Muscle layer of duodenum (tissue), 2 donors: Measurements from ENCODE around the gene FPR2.

ENCODE experiments used
- H3K27ac ChIP-seq: one replicate; pipeline ENCODE4 v1.7.0; 2013; ENCODE audit warnings: mild to moderate bottlenecking, low read length
- H3K27me3 ChIP-seq: one replicate; pipeline ENCODE4 v1.7.0; 2013; ENCODE audit warnings: low read depth, mild to moderate bottlenecking, control low read depth, low read length
- H3K36me3 ChIP-seq, 2 donors: one replicate each; pipeline ENCODE4 v1.7.0; 2013; ENCODE audit warnings: low read length in 2 of 2, control low read depth in 1 of 2, mild to moderate bottlenecking in 1 of 2; ENCODE audit not compliant: insufficient read depth in 2 of 2, control insufficient read depth in 1 of 2
- H3K4me1 ChIP-seq, 2 donors: one replicate each; pipeline ENCODE4 v1.7.0; 2013; ENCODE audit warnings: low read length in 2 of 2, mild to moderate bottlenecking in 2 of 2, control low read depth in 1 of 2, moderate library complexity in 1 of 2; ENCODE audit not compliant: insufficient read depth in 2 of 2, control insufficient read depth in 1 of 2
- H3K4me3 ChIP-seq, 2 donors: one replicate each; pipeline ENCODE4 v1.7.0; 2013; ENCODE audit warnings: low read length in 2 of 2, low read depth in 1 of 2, mild to moderate bottlenecking in 1 of 2
- H3K9me3 ChIP-seq, 2 donors: one replicate each; pipeline ENCODE4 v1.7.0; 2013; ENCODE audit warnings: low read length in 2 of 2, control low read depth in 1 of 2, mild to moderate bottlenecking in 1 of 2; ENCODE audit not compliant: control insufficient read depth in 1 of 2
- donor health status: healthy.

The FPR2 gene

GRCh38 chr19:51760697-51761356, at the start of gene FPR2:
TSS of gene FPR2 (plus strand) at chr19:51761180. CDS start at chr19:51768659, 7,479 bp downstream.
- Histone ChIP-seq H3K27ac (no peak within 1 kb of the TSS), H3K36me3 (no peaks in the 10 kb centered on the region), H3K9me3 (no peaks in the 10 kb centered on the region), H3K4me1 (no peaks in the 10 kb centered on the region), H3K27me3 (no peaks in the 10 kb centered on the region), H3K4me3 (no peak within 1 kb of the TSS)

GRCh38 chr19:51711702-51712101, 49.3 kb upstream of the FPR2 start:
- H3K4me1 ChIP-seq: no peaks in the 10 kb centered on the region
- H3K27ac ChIP-seq: no peak overlapping the region
- no peak overlapping the region for H3K4me3 ChIP-seq
- H3K36me3 ChIP-seq: peaks cover 3 to 4% of the 10 kb centered on the region in 2 donors
- H3K9me3 ChIP-seq: no peaks in the 10 kb centered on the region
- no peaks in the 10 kb centered on the region for H3K27me3 ChIP-seq

DNA sequence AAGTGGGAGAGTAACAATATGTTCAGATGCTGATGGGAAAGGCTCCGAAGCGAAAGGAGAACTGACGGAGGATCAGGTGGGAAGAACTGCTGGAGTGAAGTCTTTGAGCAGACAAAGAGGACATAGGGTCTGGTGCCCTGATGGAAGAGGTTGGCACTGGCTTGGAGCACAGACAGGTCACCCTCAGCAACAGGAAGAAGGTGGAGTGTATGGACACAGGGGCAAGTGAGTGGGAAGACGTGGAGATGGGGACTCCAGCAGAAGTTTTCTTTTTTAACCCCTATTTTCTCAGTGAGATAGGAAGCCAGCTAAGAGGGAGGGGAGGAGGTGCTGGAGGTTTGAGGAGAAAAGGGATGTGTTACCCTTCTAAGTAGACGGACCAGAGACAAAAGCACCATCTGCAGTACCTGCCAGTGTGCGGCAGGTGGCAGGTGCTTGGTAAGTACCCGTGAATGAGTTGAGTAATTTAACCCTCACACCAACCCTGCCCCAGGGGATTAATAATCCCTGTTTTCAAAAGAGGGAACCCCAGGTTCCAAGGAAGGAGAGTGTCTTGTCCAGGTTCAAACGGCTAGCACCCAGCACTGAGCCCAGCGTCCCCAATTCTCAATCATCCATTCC, 48.4 kb upstream of the FPR2 start:
- H3K4me1 ChIP-seq: no peaks in the 10 kb centered on the region
- H3K27me3 ChIP-seq: no peaks in the 10 kb centered on the region
- H3K9me3 ChIP-seq: no peaks in the 10 kb centered on the region
- no peak overlapping the region for H3K4me3 ChIP-seq
- peaks cover 0 to under 1% of the 10 kb centered on the region in 2 donors for H3K36me3 ChIP-seq
- H3K27ac ChIP-seq: no peak overlapping the region

DNA sequence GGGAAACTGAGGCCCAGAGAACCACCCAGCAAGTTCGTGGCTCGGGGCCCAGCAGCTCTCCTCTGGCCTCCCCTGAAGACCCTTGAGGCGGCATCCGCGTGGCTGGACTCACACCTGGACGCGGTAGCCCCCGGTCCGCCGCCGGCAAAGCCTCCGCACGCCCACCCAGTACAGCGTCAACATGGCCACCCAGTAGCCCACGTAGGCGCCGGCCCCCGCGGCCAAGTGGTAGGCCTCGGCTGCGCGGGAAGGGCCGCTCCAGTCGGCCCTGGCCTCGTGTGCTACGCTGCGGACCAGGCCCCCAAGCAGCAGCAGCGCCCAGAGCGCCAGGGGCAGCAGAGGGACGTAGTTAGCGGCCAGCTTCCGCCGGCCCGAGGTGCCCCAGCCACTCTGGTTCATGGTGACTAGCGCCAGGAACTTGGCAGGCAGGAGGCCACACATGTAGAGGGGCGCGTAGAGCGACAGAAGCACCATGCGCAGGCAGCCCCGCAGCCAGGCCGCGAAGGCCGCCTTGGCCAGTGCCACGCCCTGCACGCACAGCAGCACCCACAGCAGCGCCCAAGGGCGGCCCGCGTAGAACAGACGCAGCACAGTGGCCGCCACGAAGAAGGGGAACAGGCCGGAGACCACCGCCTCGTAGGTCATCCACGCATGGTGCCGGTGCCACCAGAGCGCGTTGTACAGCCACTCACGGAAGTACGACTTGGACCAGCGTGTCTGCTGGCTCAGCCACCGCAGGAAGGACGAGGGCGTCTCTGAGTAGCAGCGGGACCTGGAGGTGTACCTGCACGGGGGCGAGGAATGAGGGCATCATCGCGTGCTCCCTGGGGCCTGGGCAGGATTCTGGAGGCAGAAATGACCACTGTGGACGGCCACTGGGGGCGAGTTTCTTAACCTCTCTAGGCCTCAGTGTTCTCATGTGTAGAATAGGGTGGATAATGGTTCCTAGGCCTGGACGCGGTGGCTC, 47.4 kb upstream of the FPR2 start:
- Histone ChIP-seq H3K4me3 (no peak overlapping the region), H3K27me3 (no peaks in the 10 kb centered on the region), H3K4me1 (no peaks in the 10 kb centered on the region), H3K27ac (no peak overlapping the region), H3K36me3 (no peaks in the 10 kb centered on the region), H3K9me3 (no peaks in the 10 kb centered on the region)

GRCh38 chr19:51714848-51715247, 46.1 kb upstream of the FPR2 start:
- Histone ChIP-seq H3K27ac (no peak overlapping the region), H3K9me3 (no peaks in the 10 kb centered on the region), H3K4me3 (no peak overlapping the region), H3K27me3 (peaks cover 3% of the 10 kb centered on the region), H3K4me1 (peaks cover 0 to 10% of the 10 kb centered on the region in 2 donors), H3K36me3 (no peaks in the 10 kb centered on the region)

- H3K27me3 ChIP-seq: peaks cover 9% of the 10 kb centered on the region
- no peaks in the 10 kb centered on the region for H3K36me3 ChIP-seq
- peaks cover 0 to 11% of the 10 kb centered on the region in 2 donors for H3K4me1 ChIP-seq
- H3K9me3 ChIP-seq: no peaks in the 10 kb centered on the region
- H3K4me3 ChIP-seq: no peak overlapping the region
- H3K27ac ChIP-seq: no peak overlapping the region
Measured at GRCh38 chr19:51715850-51716249, 45.1 kb upstream of the FPR2 start.

DNA sequence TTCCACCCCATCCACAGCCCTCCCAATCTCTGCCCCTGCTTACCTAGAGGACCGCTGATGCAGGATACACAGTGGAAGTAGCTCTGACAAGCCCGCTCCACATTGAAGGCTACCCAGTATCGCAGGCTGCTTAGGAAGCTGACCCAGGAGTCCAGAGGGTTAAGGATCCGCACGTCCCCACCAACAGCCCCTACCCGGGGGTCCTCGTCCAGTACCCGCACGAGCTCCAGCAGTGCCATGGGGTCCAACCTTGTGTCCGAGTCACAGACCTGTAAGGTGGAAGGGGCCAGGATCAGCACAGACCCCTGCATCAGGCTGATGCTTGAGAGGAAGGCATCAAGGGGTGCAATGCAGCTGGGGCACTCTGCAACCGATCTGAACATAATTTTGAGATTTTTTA, 44.1 kb upstream of the FPR2 start:
- Histone ChIP-seq H3K27me3 (peaks cover 12% of the 10 kb centered on the region), H3K9me3 (no peaks in the 10 kb centered on the region), H3K27ac (no peak overlapping the region), H3K4me3 (no peak overlapping the region), H3K4me1 (peaks cover 0 to 11% of the 10 kb centered on the region in 2 donors), H3K36me3 (no peaks in the 10 kb centered on the region)

- Histone ChIP-seq H3K27me3 (peaks cover 12% of the 10 kb centered on the region), H3K4me3 (peak overlapping the region in 1 of 2 donors; percentile 56), H3K4me1 (peaks cover 0 to 11% of the 10 kb centered on the region in 2 donors), H3K27ac (no peak overlapping the region), H3K9me3 (no peaks in the 10 kb centered on the region), H3K36me3 (no peaks in the 10 kb centered on the region)
Measured at GRCh38 chr19:51719251-51719988, 41.6 kb upstream of the FPR2 start.

- H3K9me3 ChIP-seq: no peaks in the 10 kb centered on the region
- H3K27me3 ChIP-seq: peaks cover 14% of the 10 kb centered on the region
- H3K4me1 ChIP-seq: peaks cover 0 to 14% of the 10 kb centered on the region in 2 donors
- no peak overlapping the region for H3K27ac ChIP-seq
- H3K4me3 ChIP-seq: no peak overlapping the region
- H3K36me3 ChIP-seq: no peaks in the 10 kb centered on the region
Measured at GRCh38 chr19:51721905-51722304, 39.1 kb upstream of the FPR2 start.

DNA sequence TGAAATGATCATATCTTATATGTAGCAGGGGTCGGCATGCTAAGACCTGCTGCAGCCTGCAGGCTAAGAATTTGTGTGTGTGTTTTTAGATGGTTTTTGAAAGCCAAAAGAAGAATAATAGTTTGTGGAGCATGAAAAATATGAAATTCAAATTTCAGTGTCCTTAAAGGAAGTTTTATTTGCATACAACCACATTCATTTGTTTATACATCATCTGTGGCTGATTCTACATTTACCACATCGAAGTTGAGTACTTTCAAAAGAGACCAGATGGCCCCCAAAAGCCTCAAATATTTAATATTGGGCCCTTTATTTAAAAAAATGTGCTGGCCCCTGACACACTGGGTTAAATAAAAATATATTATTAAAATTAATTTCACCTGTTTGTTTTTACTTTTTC, 38.5 kb upstream of the FPR2 start:
- Histone ChIP-seq H3K9me3 (no peaks in the 10 kb centered on the region), H3K27me3 (peaks cover 20% of the 10 kb centered on the region), H3K4me1 (peaks cover 0 to 14% of the 10 kb centered on the region in 2 donors), H3K27ac (no peak overlapping the region), H3K4me3 (no peak overlapping the region), H3K36me3 (no peaks in the 10 kb centered on the region)

GRCh38 chr19:51724543-51724942, 36.4 kb upstream of the FPR2 start:
- peaks cover 20% of the 10 kb centered on the region for H3K27me3 ChIP-seq
- no peaks in the 10 kb centered on the region for H3K9me3 ChIP-seq
- H3K4me3 ChIP-seq: no peak overlapping the region
- H3K27ac ChIP-seq: no peak overlapping the region
- no peaks in the 10 kb centered on the region for H3K36me3 ChIP-seq
- H3K4me1 ChIP-seq: peaks cover 0 to 7% of the 10 kb centered on the region in 2 donors
